ENCODE results near the gene NLRP6. TPM values are rescaled to one million over a fixed set of nuclear protein-coding genes. Genes with fewer than 3 reads are reported as not detected.
A peak's percentile ranks its signal among the peaks of the same experiment; 100 is the strongest.
"Not testable (repeated sequence)": the region's sequence is repeated elsewhere in the genome, so short reads cannot be mapped to it uniquely, and the experiment has no call there.

Gene NLRP6
- total and polyA plus RNA-seq, 12 donors = 0.07 to 0.25 (median 0.10) TPM; not detected in 6

DNA sequence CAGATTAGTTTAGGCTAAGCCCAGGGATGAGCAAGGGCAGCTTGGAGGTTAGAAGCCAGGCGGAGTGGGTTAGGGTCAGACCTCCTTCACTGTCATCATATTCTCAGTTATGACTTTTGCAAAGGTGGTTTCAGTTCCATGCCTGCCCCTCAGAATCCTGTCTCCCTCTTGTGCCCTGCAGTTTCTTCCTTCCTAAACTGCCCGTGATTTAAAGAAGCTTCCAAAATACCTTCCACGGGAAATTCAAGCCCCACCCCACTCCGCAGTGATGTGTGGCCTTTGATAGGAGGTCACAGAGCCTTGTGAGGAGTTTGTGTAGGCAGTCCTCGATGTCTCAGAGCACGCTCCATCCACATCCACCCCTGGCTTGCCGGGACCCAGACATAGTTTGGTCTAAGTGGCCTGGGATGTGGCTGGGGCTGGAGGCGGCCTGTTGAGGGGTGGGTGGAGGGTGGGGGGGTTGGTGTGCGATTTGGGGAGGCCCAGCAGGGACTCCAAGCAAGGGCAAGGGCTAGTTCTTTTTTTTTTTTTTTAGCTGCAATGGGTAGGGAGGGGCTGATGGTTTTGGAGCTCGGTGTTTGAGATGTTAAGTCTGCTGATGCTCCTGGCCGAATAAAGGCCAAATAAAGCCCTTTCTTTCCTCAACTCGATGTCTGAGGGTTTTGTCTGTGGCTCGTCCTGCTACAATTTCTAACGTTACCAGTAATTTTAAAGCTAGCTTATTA, 34.0 kb downstream of the NLRP6 start:
- TF ChIP-seq, protein P1, sequence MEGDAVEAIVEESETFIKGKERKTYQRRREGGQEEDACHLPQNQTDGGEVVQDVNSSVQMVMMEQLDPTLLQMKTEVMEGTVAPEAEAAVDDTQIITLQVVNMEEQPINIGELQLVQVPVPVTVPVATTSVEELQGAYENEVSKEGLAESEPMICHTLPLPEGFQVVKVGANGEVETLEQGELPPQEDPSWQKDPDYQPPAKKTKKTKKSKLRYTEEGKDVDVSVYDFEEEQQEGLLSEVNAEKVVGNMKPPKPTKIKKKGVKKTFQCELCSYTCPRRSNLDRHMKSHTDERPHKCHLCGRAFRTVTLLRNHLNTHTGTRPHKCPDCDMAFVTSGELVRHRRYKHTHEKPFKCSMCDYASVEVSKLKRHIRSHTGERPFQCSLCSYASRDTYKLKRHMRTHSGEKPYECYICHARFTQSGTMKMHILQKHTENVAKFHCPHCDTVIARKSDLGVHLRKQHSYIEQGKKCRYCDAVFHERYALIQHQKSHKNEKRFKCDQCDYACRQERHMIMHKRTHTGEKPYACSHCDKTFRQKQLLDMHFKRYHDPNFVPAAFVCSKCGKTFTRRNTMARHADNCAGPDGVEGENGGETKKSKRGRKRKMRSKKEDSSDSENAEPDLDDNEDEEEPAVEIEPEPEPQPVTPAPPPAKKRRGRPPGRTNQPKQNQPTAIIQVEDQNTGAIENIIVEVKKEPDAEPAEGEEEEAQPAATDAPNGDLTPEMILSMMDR (IDR thresholded peaks at IDR 0.05) = no peak
- peaks cover 8 to 60% (median 37%) of the 10 kb centered on the region in 9 donors for H3K4me1 ChIP-seq
- intact Hi-C loops (cut with DNase I) = loop anchor here in 3 of 10 donors (2.0 to 10.0 kb wide), 2 partner anchors 43 to 57 kb away; no protein-coding TSS in a partner anchor

DNA sequence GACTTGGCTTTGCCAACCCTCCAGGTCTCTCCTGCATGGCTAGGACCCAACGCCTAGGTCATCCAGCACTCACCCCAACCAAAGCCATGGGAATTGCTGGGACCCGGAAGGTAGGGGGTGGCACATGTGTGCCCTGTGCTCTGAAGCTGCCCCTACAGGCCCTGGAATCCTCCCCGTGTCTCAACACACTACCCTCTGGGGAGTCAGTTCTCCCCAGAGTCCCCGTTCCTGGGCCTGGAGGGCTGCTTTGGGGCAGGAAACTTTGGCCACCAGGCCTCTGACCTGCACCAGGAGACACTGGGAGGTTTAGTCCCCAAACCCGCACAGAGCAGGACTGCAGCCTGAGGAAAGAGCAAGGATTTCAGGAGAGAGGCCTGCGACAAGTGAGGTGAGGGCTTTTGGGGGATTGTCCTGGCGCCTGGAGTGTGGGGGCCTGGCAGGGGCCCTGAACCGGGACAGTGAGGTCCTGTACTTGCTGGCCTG, 35.1 kb downstream of the NLRP6 start:
- Histone ChIP-seq H3K4me3 (peak overlapping the region; percentile 20 to 85 (median 75)), H3K9me3 (no peaks in the 10 kb centered on the region), H3K27ac (peak overlapping the region; percentile 76 to 99 (median 94)), H3K4me1 (peaks cover 6 to 60% (median 40%) of the 10 kb centered on the region in 9 donors), H3K27me3 (peaks cover 0 to 25% (median 11%) of the 10 kb centered on the region in 7 donors), H3K36me3 (peaks cover 0 to 29% (median 0%) of the 10 kb centered on the region in 9 donors)
- peak in 1 of 2 donors; percentile 17 for DNase-seq
- TF ChIP-seq, protein P1 (IDR thresholded peaks at IDR 0.05) = no peak
- peak in 1 of 8 donors; percentile 0 for ATAC-seq
- intact Hi-C loops (cut with DNase I) = loop anchor here in 3 of 10 donors (2.0 to 10.0 kb wide), 2 partner anchors 41 to 59 kb away; no protein-coding TSS in a partner anchor
- WGBS, 2 donors = 48 to 61% methylated on average over 8 of the region's 8 CpGs

More for the DNA sequence above, 34.0 kb downstream of the NLRP6 start:
- Histone ChIP-seq H3K4me3 (peak overlapping the region; percentile 10 to 85 (median 46)), H3K36me3 (peaks cover 0 to 29% (median 0%) of the 10 kb centered on the region in 9 donors), H3K27me3 (peaks cover 0 to 25% (median 11%) of the 10 kb centered on the region in 7 donors), H3K27ac (peak overlapping the region; percentile 86 to 99 (median 94)), H3K9me3 (no peaks in the 10 kb centered on the region)
- DNase-seq (peak in 1 of 2 donors; percentile 17), ATAC-seq (no peak)
- 49 to 50% methylated on average over 14 of the region's 14 CpGs for WGBS, 2 donors

DNA sequence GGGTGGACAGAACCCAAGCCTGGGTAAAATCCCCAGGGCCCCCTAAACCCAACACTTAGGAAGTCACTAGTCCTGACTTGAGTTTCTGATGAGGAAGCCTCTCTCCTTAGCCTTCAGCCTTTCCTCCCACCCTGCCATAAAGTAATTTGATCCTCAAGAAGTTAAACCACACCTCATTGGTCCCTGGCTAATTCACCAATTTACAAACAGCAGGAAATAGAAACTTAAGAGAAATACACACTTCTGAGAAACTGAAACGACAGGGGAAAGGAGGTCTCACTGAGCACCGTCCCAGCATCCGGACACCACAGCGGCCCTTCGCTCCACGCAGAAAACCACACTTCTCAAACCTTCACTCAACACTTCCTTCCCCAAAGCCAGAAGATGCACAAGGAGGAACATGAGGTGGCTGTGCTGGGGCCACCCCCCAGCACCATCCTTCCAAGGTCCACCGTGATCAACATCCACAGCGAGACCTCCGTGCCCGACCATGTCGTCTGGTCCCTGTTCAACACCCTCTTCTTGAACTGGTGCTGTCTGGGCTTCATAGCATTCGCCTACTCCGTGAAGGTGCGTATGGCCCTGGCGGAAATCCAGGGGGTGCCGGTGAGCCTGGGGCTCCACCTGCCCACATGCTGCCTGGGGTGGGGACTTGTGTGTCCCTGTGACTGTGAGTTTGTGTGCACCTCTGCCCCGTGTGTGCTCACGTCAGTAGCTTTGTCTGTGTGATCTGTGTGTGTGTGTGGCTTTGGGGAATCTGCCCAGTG, 35.8 kb downstream of the NLRP6 start, which contains the start of gene IFITM1:
IFITM1 (plus strand) TSS at position 254 of the 767 bp plus-strand sequence; CDS start at position 385, 131 bp downstream.
- Histone ChIP-seq H3K27me3 (peaks cover 0 to 25% (median 12%) of the 10 kb centered on the region in 7 donors), H3K36me3 (peaks cover 0 to 29% (median 0%) of the 10 kb centered on the region in 9 donors), H3K9me3 (no peaks in the 10 kb centered on the region), H3K27ac (peak within 1 kb of the TSS; percentile 83 to 99 (median 94)), H3K4me3 (peak within 1 kb of the TSS; percentile 55 to 85 (median 75)), H3K4me1 (peaks cover 6 to 60% (median 40%) of the 10 kb centered on the region in 9 donors)
- TF ChIP-seq, protein P1 (IDR thresholded peaks at IDR 0.05) = no peak
- 22 to 28% methylated on average over 18 of the region's 18 CpGs for WGBS, 2 donors
- DNase-seq (peak; percentile 22 to 65), ATAC-seq (peak; percentile 5 to 51 (median 29))
- intact Hi-C loops (cut with DNase I) = loop anchor here in 4 of 10 donors (2.0 to 10.0 kb wide), 3 partner anchors 39 to 59 kb away; no protein-coding TSS in a partner anchor

DNA sequence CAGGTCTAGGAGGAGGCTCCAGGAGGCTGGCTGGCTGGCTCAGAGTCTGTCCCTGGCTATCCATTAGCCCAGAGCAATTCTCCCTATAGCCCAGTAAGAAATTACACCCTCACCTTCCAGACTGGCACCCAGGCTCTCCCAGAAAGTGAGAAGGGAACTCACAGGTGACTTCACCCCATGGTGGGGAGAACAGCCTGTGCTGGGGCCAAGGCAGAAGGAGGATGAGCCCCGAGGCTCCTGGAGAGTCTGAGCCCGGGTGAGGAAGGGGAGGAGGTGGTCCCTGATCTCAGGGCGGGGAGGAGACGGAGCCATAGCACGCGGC, 36.3 kb downstream of the NLRP6 start:
- peak overlapping the region; percentile 83 to 99 (median 94) for H3K27ac ChIP-seq
- H3K27me3 ChIP-seq = peaks cover 0 to 25% (median 12%) of the 10 kb centered on the region in 7 donors
- H3K9me3 ChIP-seq, DNase-seq, ATAC-seq: not testable (repeated sequence)
- H3K4me3 ChIP-seq = peak overlapping the region; percentile 55 to 85 (median 75)
- H3K4me1 ChIP-seq = peaks cover 6 to 58% (median 40%) of the 10 kb centered on the region in 9 donors
- peaks cover 0 to 25% (median 0%) of the 10 kb centered on the region in 9 donors for H3K36me3 ChIP-seq
- intact Hi-C loops (cut with DNase I) = loop anchor here in 2 of 10 donors (2.0 to 10.0 kb wide), 3 partner anchors 38 to 60 kb away; no protein-coding TSS in a partner anchor
- 28 to 43% methylated on average over 6 of the region's 6 CpGs for WGBS, 2 donors
